Smooth muscle cell (in vitro differentiated cells): ENCODE data around the gene C1orf35. TPM values are rescaled to one million over a fixed set of nuclear protein-coding genes. Genes with fewer than 3 reads are reported as not detected.

Source experiments
- DNase-seq: peaks from one replicate; lab custom pipeline; 2025; ENCODE audit not compliant: unreplicated experiment; lab: John Stamatoyannopoulos, UW
- H2AFZ ChIP-seq: fragments of 200-600 bp; sonication (generic); 2 replicates; pipeline ENCODE4 v1.6.0; 2016; ENCODE audit warnings: antibody characterized with exemption, low read depth, mild to moderate bottlenecking
- H3F3A ChIP-seq: fragments of 200-600 bp; sonication (generic); 2 replicates; pipeline ENCODE4 v1.6.0; 2017; ENCODE audit warnings: antibody characterized with exemption, low read depth
- H3K27ac ChIP-seq: fragments of 200-600 bp; sonication (generic); 2 replicates; pipeline ENCODE4 v1.5.1; 2016; ENCODE audit warnings: low read depth, mild to moderate bottlenecking
- H3K27me3 ChIP-seq: fragments of 200-600 bp; sonication (generic); 2 replicates; pipeline ENCODE4 v1.6.1; 2016; ENCODE audit warnings: low read depth, mild to moderate bottlenecking
- H3K36me3 ChIP-seq: fragments of 200-600 bp; sonication (generic); 2 replicates; pipeline ENCODE4 v1.5.1; 2016; ENCODE audit warnings: low read depth
- H3K4me1 ChIP-seq: fragments of 200-600 bp; sonication (generic); 2 replicates; pipeline ENCODE4 v1.5.1; 2016; ENCODE audit warnings: low read depth
- H3K4me2 ChIP-seq: fragments of 200-600 bp; sonication (generic); 2 replicates; pipeline ENCODE4 v1.6.0; 2016; ENCODE audit warnings: mild to moderate bottlenecking
- H3K4me3 ChIP-seq: fragments of 200-600 bp; sonication (generic); 2 replicates; pipeline ENCODE4 v1.5.1; 2016; ENCODE audit warnings: mild to moderate bottlenecking
- H3K79me2 ChIP-seq: fragments of 200-600 bp; sonication (generic); 2 replicates; pipeline ENCODE4 v1.6.0; 2016; ENCODE audit warnings: low read depth, mild to moderate bottlenecking
- H3K9ac ChIP-seq: fragments of 200-600 bp; sonication (generic); 2 replicates; pipeline ENCODE4 v1.6.0; 2016; ENCODE audit warnings: low read depth
- H3K9me3 ChIP-seq: fragments of 200-600 bp; sonication (generic); replicated peaks from 2 replicates; pipeline ENCODE4 v1.5.1; 2016; ENCODE audit warnings: low read depth
- H4K20me1 ChIP-seq: fragments of 200-600 bp; sonication (generic); 2 replicates; pipeline ENCODE4 v1.6.0; 2016; ENCODE audit warnings: low read depth
- WGBS: methylation state at CpG from one replicate; pipeline ENCODE4 v1.1.7; 2016; ENCODE audit warnings: low lambda C conversion rate; 5-methylcytosine and 5-hydroxymethylcytosine counted together
- polyA plus RNA-seq: library from polyadenylated mRNA; unstranded; fragments of >200 nt; fragmentation: Nextera tagmentation; extraction: Ambion mirVana; gene quantifications from 2 replicates; pipeline ENCODE4 v1.2.1, GENCODE V29; 2016
- total RNA-seq: library from RNA; depleted of rRNA; stranded (reverse); fragments of >200 nt; gene quantifications from 2 replicates; pipeline ENCODE4 v1.2.3, GENCODE V29; 2014
- TF ChIP-seq, protein P1 (sequence below): fragments of 200-600 bp; sonication (generic); IDR thresholded peaks from 2 replicates; pipeline ENCODE4 v1.5.1; 2017; ENCODE audit warnings: borderline replicate concordance, mild to moderate bottlenecking, antibody characterized with exemption; ENCODE audit not compliant: insufficient read depth, poor library complexity, severe bottlenecking

C1orf35 gene
- total and polyA plus RNA-seq, 2 experiments from 2014 or later = 7.6 to 18.7 TPM

GRCh38 chr1:228075801-228076271 lies 27.3 kb downstream of the C1orf35 start:
- H3K36me3 ChIP-seq = no peaks in the 10 kb centered on the region
- H3K79me2 ChIP-seq = no peaks in the 10 kb centered on the region
- no peak overlapping the region for H3K4me3 ChIP-seq
- DNase-seq = no peak
- H3K27ac ChIP-seq = no peak overlapping the region
- H4K20me1 ChIP-seq = peaks cover 61% of the 10 kb centered on the region
- H3K4me1 ChIP-seq = peaks cover 6% of the 10 kb centered on the region
- H3K9ac ChIP-seq = no peak overlapping the region
- H3K4me2 ChIP-seq = no peak overlapping the region
- H3F3A ChIP-seq = no peaks in the 10 kb centered on the region
- peaks cover 4% of the 10 kb centered on the region for H3K27me3 ChIP-seq
- TF ChIP-seq, protein P1, sequence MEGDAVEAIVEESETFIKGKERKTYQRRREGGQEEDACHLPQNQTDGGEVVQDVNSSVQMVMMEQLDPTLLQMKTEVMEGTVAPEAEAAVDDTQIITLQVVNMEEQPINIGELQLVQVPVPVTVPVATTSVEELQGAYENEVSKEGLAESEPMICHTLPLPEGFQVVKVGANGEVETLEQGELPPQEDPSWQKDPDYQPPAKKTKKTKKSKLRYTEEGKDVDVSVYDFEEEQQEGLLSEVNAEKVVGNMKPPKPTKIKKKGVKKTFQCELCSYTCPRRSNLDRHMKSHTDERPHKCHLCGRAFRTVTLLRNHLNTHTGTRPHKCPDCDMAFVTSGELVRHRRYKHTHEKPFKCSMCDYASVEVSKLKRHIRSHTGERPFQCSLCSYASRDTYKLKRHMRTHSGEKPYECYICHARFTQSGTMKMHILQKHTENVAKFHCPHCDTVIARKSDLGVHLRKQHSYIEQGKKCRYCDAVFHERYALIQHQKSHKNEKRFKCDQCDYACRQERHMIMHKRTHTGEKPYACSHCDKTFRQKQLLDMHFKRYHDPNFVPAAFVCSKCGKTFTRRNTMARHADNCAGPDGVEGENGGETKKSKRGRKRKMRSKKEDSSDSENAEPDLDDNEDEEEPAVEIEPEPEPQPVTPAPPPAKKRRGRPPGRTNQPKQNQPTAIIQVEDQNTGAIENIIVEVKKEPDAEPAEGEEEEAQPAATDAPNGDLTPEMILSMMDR = no peak
- WGBS = 93% methylated on average over 9 of the region's 9 CpGs
- H3K9me3 ChIP-seq = no peaks in the 10 kb centered on the region
- H2AFZ ChIP-seq = no peak overlapping the region

DNA sequence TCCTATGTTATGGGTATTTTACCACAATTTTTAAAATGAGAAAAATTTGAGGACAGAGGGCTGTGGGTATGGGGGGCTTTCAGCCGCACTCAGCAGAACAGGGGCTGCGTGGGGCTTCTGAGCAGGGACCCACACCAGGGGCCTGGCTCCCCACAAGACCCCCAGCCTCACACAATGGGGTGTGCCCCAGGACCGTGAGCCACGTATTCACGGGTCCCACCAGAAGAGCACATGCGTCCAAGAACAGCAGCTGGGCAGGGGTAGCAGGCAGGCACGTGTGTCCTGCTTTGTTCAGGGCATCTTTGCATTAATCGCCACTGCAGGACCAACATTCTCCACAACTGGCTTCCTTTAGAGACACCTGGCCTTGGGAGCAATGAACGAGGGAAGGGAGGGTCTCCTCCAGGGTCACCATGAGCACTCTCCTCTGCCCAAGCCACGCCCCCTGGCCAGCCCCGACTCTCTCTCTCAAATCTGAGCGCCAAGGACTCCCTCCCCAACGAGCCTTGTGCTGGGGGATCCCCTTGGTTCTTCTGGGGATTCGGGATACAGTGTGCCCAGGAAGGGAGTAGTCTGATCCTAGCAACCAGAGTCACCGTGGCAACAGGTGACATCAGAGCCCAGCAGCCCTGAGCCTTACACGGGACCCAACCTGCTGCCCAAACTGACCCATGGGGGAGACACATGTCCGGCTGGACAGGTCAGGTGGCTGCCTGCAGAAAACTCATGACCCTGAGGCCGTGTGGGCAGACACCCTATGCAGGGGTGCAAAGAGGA lies 28.0 kb downstream of the C1orf35 start:
- H3K4me3 ChIP-seq = no peak overlapping the region
- peaks cover 6% of the 10 kb centered on the region for H3K27me3 ChIP-seq
- H4K20me1 ChIP-seq = peaks cover 57% of the 10 kb centered on the region
- H3K4me1 ChIP-seq = peaks cover 6% of the 10 kb centered on the region
- H3K79me2 ChIP-seq = no peaks in the 10 kb centered on the region
- TF ChIP-seq, protein P1 = no peak
- WGBS = 70% methylated on average over 18 of the region's 18 CpGs
- no peak overlapping the region for H2AFZ ChIP-seq
- no peaks in the 10 kb centered on the region for H3K9me3 ChIP-seq
- no peaks in the 10 kb centered on the region for H3F3A ChIP-seq
- no peak overlapping the region for H3K4me2 ChIP-seq
- no peak overlapping the region for H3K9ac ChIP-seq
- no peak overlapping the region for H3K27ac ChIP-seq
- no peaks in the 10 kb centered on the region for H3K36me3 ChIP-seq
- no peak for DNase-seq

- H3K9ac ChIP-seq = no peak overlapping the region
- DNase-seq = no peak
- H3K79me2 ChIP-seq = no peaks in the 10 kb centered on the region
- H3K27me3 ChIP-seq = peaks cover 6% of the 10 kb centered on the region
- no peaks in the 10 kb centered on the region for H3K9me3 ChIP-seq
- H3K4me3 ChIP-seq = no peak overlapping the region
- no peaks in the 10 kb centered on the region for H3K36me3 ChIP-seq
- TF ChIP-seq, protein P1 = no peak
- H3F3A ChIP-seq = no peaks in the 10 kb centered on the region
- no peak overlapping the region for H3K27ac ChIP-seq
- H4K20me1 ChIP-seq = peaks cover 47% of the 10 kb centered on the region
- WGBS = 56% methylated on average over 16 of the region's 16 CpGs
- H2AFZ ChIP-seq = no peak overlapping the region
- peaks cover 6% of the 10 kb centered on the region for H3K4me1 ChIP-seq
- H3K4me2 ChIP-seq = no peak overlapping the region
These were observed 29.1 kb downstream of the C1orf35 start for GRCh38 chr1:228073857-228074545.
